Stimulated activated CD4-positive, alpha-beta T cell treated with anti-CD3 and anti-CD28 coated beads, Interleukin-1b, Interleukin-23, amount 100 ng/mL, for 24 hours (primary cell): ENCODE data around the gene C1orf146.
"Not testable (repeated sequence)": the region's sequence is repeated elsewhere in the genome, so short reads cannot be mapped to it uniquely, and the experiment has no call there.

ENCODE experiments used
- DNase-seq, 4 experiments: peaks; one replicate each; pipeline ENCODE4 v3.0.0-alpha.2; 2020; ENCODE audit warnings: low read depth in 4 of 4, low spot score in 1 of 4

C1orf146 gene

GRCh38 chr1:92217721-92218120, at the start of gene C1orf146:
Gene C1orf146, plus strand, starts transcription at chr1:92217915. Its CDS starts 13,506 bp downstream, at chr1:92231421.
- DNase-seq, result no peak

- no peak for DNase-seq
Observed at GRCh38 chr1:92168657-92169056, 49.1 kb upstream of the C1orf146 start.

GRCh38 chr1:92169214-92170005, 48.3 kb upstream of the C1orf146 start:
- no peak for DNase-seq

GRCh38 chr1:92184632-92185031, 33.1 kb upstream of the C1orf146 start:
- no peak for DNase-seq

GRCh38 chr1:92186081-92186480, 31.6 kb upstream of the C1orf146 start:
- no peak for DNase-seq

- no peak for DNase-seq
Observed at GRCh38 chr1:92188436-92189255, 29.1 kb upstream of the C1orf146 start.

GRCh38 chr1:92191726-92192125, 26.0 kb upstream of the C1orf146 start:
- DNase-seq, result no peak

- DNase-seq, result no peak
Observed at GRCh38 chr1:92192246-92192645, 25.5 kb upstream of the C1orf146 start.

GRCh38 chr1:92194511-92194910, 23.2 kb upstream of the C1orf146 start:
- DNase-seq, result no peak

- DNase-seq, result no peak
Observed at GRCh38 chr1:92201973-92202372, 15.7 kb upstream of the C1orf146 start.

- DNase-seq, result no peak
Observed at GRCh38 chr1:92203105-92203504, 14.6 kb upstream of the C1orf146 start.

GRCh38 chr1:92210701-92211100, 7.0 kb upstream of the C1orf146 start:
- no peak for DNase-seq

GRCh38 chr1:92211166-92211565, 6.5 kb upstream of the C1orf146 start:
- no peak for DNase-seq

- no peak for DNase-seq
Observed at GRCh38 chr1:92218559-92218958, 844 bp downstream of the C1orf146 start.

GRCh38 chr1:92219028-92219427, 1.3 kb downstream of the C1orf146 start:
- DNase-seq, result no peak

GRCh38 chr1:92228401-92228800, 10.7 kb downstream of the C1orf146 start:
- DNase-seq, result no peak

GRCh38 chr1:92230736-92231135, 13.0 kb downstream of the C1orf146 start:
- no peak for DNase-seq

- DNase-seq, result no peak
Observed at GRCh38 chr1:92240034-92240433, 22.3 kb downstream of the C1orf146 start.

- DNase-seq, result no peak
Observed at GRCh38 chr1:92244376-92244775, 26.7 kb downstream of the C1orf146 start.

- not testable (repeated sequence) for DNase-seq
Observed at GRCh38 chr1:92254714-92255113, 37.0 kb downstream of the C1orf146 start.

GRCh38 chr1:92259350-92259749, 41.6 kb downstream of the C1orf146 start:
- DNase-seq, result no peak

GRCh38 chr1:92262516-92262915, 44.8 kb downstream of the C1orf146 start:
- no peak for DNase-seq
